ENCODE data around the gene ZNF79. TPM values are rescaled to one million over a fixed set of nuclear protein-coding genes. Genes with fewer than 3 reads are reported as not detected.

The ZNF79 gene
- total RNA-seq, 1 donor from 2014 or later = 14.1 TPM

- Mint-ChIP-seq H3K27me3 (no peaks in the 10 kb centered on the region), H3K9me3 (no peaks in the 10 kb centered on the region), H3K4me1 (ENCODE audit: unreplicated experiment) (no peaks in the 10 kb centered on the region), H3K27ac (no peak overlapping the region), H3K4me3 (no peak overlapping the region), H3K36me3 (no peaks in the 10 kb centered on the region)
- TF ChIP-seq CTCF (conservative IDR thresholded peaks at IDR 0.05) = no peak
- DNase-seq (ENCODE audit: extremely low spot score, unreplicated experiment) = no peak
Measured at GRCh38 chr9:127494304-127494702, 70.1 kb downstream of the ZNF79 start.

Other genes starting within 250 kb of the ZNF79 start
- 11.1 and 19.7 TPM in 2 replicates for gene GARNL3, start 159.6 kb upstream of the ZNF79 start, total RNA-seq (ENCODE audit: low replicate concordance)
- 40.2 and 53.1 TPM in 2 replicates for gene SLC2A8, start 27.2 kb upstream of the ZNF79 start, total RNA-seq (ENCODE audit: low replicate concordance)
- 1,238 and 1,343 TPM in 2 replicates for gene RPL12, start 27.0 kb downstream of the ZNF79 start, total RNA-seq (ENCODE audit: low replicate concordance)
- gene LRSAM1, start 27.1 kb downstream of the ZNF79 start, total RNA-seq (ENCODE audit: low replicate concordance) = 16.0 and 20.6 TPM in 2 replicates
- gene STXBP1, start 187.9 kb downstream of the ZNF79 start, total RNA-seq (ENCODE audit: low replicate concordance) = 43.1 and 48.8 TPM in 2 replicates

All from type B pancreatic cell (in vitro differentiated cells).